Thoracic aorta (tissue), 2 donors: Measurements from ENCODE around the gene GRM2. TPM values are rescaled to one million over a fixed set of nuclear protein-coding genes. Genes with fewer than 3 reads are reported as not detected.

Source experiments
- ATAC-seq: fragments of 150-250 bp; one replicate; pipeline ENCODE4 v1.8.0; 2017; ENCODE audit warnings: low read depth; ENCODE audit not compliant: insufficient number of reproducible peaks, low FRiP score
- DNase-seq: peaks from one replicate; pipeline ENCODE4 v3.0.0-alpha.2; 2020; ENCODE audit warnings: low spot score
- H3K27ac ChIP-seq, 2 donors: fragments of 200-600 bp; sonication (generic); 1 replicate in 1 of 2; 2 replicates in 1 of 2; pipeline ENCODE4 v1.5.1; 2016; ENCODE audit warnings: mild to moderate bottlenecking in 2 of 2, moderate library complexity in 2 of 2
- H3K27me3 ChIP-seq: fragments of 200-600 bp; sonication (generic); replicated peaks from 2 replicates; pipeline ENCODE4 v1.6.0; 2016; ENCODE audit warnings: mild to moderate bottlenecking; ENCODE audit not compliant: insufficient read depth
- H3K36me3 ChIP-seq: fragments of 200-600 bp; sonication (generic); one replicate; pipeline ENCODE4 v1.5.1; 2016
- H3K4me1 ChIP-seq, 2 donors: fragments of 200-600 bp; sonication (generic); 1 replicate in 1 of 2; 2 replicates in 1 of 2; pipeline versions ENCODE4 v1.5.1 to v1.6.0; 2016; ENCODE audit warnings: low read depth in 2 of 2, mild to moderate bottlenecking in 1 of 2; ENCODE audit not compliant: control insufficient read depth in 1 of 2
- H3K4me3 ChIP-seq: fragments of 200-600 bp; sonication (generic); 2 replicates; pipeline ENCODE4 v1.5.1; 2016; ENCODE audit warnings: mild to moderate bottlenecking
- H3K9me3 ChIP-seq: fragments of 200-600 bp; sonication (generic); 2 replicates; pipeline ENCODE4 v1.5.1; 2016
- total RNA-seq, 2 donors: library from RNA; depleted of rRNA; stranded (reverse); fragments of >200 nt; gene quantifications; one replicate each; pipeline versions ENCODE4 v1.1.0 to v1.2.3, GENCODE V29; 2016
- TF ChIP-seq, protein P1 (sequence below): fragments of 200-600 bp; sonication (generic); IDR thresholded peaks from one replicate; pipeline ENCODE4 v1.5.1; 2019; ENCODE audit warnings: antibody characterized with exemption

Gene GRM2
- total RNA-seq, 2 donors from 2014 or later: 0.49 to 0.54 TPM

GRCh38 chr3:51715231-51715976 is 8.5 kb downstream of the GRM2 start:
- Histone ChIP-seq H3K27ac (no peak overlapping the region), H3K36me3 (no peaks in the 10 kb centered on the region), H3K27me3 (no peaks in the 10 kb centered on the region), H3K4me1 (no peaks in the 10 kb centered on the region), H3K9me3 (no peaks in the 10 kb centered on the region), H3K4me3 (no peak overlapping the region)
- DNase-seq (no peak), ATAC-seq (no peak)
- TF ChIP-seq, protein P1, sequence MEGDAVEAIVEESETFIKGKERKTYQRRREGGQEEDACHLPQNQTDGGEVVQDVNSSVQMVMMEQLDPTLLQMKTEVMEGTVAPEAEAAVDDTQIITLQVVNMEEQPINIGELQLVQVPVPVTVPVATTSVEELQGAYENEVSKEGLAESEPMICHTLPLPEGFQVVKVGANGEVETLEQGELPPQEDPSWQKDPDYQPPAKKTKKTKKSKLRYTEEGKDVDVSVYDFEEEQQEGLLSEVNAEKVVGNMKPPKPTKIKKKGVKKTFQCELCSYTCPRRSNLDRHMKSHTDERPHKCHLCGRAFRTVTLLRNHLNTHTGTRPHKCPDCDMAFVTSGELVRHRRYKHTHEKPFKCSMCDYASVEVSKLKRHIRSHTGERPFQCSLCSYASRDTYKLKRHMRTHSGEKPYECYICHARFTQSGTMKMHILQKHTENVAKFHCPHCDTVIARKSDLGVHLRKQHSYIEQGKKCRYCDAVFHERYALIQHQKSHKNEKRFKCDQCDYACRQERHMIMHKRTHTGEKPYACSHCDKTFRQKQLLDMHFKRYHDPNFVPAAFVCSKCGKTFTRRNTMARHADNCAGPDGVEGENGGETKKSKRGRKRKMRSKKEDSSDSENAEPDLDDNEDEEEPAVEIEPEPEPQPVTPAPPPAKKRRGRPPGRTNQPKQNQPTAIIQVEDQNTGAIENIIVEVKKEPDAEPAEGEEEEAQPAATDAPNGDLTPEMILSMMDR: no peak

DNA sequence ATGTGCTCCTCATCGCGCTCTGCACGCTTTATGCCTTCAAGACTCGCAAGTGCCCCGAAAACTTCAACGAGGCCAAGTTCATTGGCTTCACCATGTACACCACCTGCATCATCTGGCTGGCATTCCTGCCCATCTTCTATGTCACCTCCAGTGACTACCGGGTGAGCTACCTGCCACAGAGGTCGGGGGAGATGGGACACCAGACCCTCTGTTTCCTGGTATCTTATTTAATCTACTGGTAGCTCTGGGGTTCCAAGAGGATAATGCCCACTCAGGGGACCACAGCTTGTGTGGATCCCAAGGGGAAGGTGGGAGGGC is 9.1 kb downstream of the GRM2 start:
- no peak overlapping the region for H3K4me3 ChIP-seq

GRCh38 chr3:51716805-51717204 is 9.9 kb downstream of the GRM2 start:
- Histone ChIP-seq H3K4me1 (no peaks in the 10 kb centered on the region), H3K27me3 (no peaks in the 10 kb centered on the region), H3K9me3 (no peaks in the 10 kb centered on the region), H3K27ac (no peak overlapping the region), H3K36me3 (no peaks in the 10 kb centered on the region), H3K4me3 (no peak overlapping the region)
- no peak for DNase-seq
- TF ChIP-seq, protein P1: no peak
- ATAC-seq: no peak

More for the DNA sequence above, 9.1 kb downstream of the GRM2 start:
- H3K27me3 ChIP-seq: no peaks in the 10 kb centered on the region
- no peaks in the 10 kb centered on the region for H3K4me1 ChIP-seq
- H3K36me3 ChIP-seq: no peaks in the 10 kb centered on the region
- no peaks in the 10 kb centered on the region for H3K9me3 ChIP-seq
- H3K27ac ChIP-seq: no peak overlapping the region
- no peak for DNase-seq
- TF ChIP-seq, protein P1: no peak
- no peak for ATAC-seq

- no peaks in the 10 kb centered on the region for H3K36me3 ChIP-seq
- no peaks in the 10 kb centered on the region for H3K27me3 ChIP-seq
- no peaks in the 10 kb centered on the region for H3K4me1 ChIP-seq
- no peak overlapping the region for H3K27ac ChIP-seq
- DNase-seq (no peak), ATAC-seq (no peak)
- no peaks in the 10 kb centered on the region for H3K9me3 ChIP-seq
- no peak overlapping the region for H3K4me3 ChIP-seq
- TF ChIP-seq, protein P1: no peak
Measured at GRCh38 chr3:51717446-51717845, 10.6 kb downstream of the GRM2 start.

DNA sequence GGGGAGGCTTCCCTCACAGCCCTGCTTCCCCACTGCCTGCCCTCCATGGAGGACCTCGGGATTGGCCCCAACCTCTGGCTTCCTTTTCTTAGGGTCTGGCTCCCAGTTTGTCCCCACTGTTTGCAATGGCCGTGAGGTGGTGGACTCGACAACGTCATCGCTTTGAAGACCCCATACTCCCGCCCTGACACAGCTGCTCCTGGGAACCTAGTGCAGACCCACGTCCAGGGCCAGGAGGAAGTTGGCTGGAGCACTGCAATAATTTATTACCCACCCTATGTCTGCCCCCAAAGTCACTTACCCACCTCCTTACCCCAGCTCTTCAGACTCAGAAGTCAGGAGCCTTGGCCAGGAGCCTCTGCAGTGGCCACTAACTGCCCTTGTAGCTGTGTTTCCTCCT is 11.1 kb downstream of the GRM2 start:
- DNase-seq (no peak), ATAC-seq (no peak)

More for the DNA sequence above, 11.1 kb downstream of the GRM2 start:
- no peaks in the 10 kb centered on the region for H3K9me3 ChIP-seq
- H3K27ac ChIP-seq: no peak overlapping the region
- no peaks in the 10 kb centered on the region for H3K36me3 ChIP-seq
- no peaks in the 10 kb centered on the region for H3K27me3 ChIP-seq
- H3K4me1 ChIP-seq: no peaks in the 10 kb centered on the region
- TF ChIP-seq, protein P1: no peak
- no peak overlapping the region for H3K4me3 ChIP-seq
